HS-27A (cell line): ENCODE measurements around the gene ANTXR1.
"Not testable (repeated sequence)": the region's sequence is repeated elsewhere in the genome, so short reads cannot be mapped to it uniquely, and the experiment has no call there.

ENCODE experiments used
- DNase-seq: peaks from one replicate; pipeline ENCODE4 v3.0.0-alpha.2; 2012; ENCODE audit warnings: low read depth, missing footprints

ANTXR1 gene

DNA sequence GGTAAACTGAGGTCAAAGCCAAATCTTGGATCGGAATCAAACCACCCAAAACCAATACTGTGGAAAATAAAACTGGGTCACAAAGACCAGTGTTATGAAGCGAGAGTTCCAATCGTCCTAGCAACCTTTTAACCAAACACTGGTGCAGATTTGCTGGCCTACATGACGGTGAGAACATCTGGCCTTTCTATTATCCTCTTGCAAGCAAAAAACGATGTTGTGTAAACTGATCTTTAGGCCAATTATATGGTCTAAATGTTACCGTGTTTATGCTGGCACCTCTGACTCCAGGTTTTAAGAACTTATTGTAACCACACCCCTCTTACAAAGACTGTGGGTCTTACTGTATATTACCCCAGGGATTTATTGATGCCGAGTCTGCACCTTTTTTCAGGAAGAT, 228.1 kb downstream of the ANTXR1 start:
- DNase-seq: no peak

DNA sequence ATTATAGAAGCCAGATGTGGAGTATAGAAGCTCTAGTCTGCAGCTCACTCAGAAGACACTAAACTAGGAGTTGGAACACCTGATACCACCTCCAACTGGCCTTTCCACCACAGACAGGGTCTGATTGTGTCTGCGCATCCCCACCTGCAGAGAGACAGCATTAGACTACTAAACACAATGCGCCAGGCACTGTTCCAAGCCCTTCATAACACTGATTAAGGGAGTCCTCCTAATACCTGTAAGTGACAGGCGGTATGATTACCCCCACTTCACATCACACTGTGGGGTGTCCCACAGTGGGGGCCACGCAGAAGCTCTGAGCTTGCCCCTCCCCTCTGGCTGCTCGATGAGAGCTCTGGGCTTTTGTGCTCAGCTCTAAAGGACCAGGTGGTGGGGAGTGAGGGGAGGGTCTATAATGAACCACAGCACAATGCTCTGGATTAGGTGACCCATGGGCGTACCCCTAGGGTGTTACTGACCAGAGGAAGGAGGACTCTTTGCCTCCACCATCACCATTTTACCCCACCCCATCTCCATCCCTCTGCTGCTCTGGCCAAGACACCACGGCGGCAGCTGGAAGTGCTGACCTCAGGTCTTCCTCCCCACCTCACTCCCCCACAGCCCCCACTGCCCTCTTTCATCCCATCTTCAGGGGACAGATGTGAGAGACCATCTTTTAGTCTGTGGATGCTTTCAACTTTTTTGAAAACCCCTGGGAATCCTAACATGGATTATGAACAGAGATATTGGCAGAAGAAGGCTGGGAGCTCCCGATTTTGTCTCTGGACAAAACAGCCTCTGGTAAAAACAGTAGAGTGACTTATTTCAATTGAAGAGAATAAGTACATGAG, 228.9 kb downstream of the ANTXR1 start:
- DNase-seq: no peak

DNA sequence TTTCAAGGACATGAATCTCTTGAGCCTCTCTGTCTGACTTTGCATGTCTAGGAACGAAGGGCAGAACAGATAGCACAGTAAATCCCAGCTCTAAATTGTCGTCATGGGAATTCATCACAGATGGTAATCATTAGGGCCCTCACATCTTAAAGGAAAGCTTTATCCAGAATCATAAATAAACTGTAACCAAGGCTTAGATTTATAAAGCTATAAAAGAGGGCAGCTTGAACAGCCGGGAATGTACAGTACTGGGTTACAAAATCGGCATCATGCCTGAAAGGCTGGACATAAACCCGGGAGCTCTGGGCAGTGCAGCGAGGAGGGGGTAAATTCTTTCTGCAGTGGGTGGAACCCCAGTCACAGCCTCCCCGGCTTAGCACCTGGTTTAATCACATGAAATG, 229.7 kb downstream of the ANTXR1 start:
- no peak for DNase-seq

DNA sequence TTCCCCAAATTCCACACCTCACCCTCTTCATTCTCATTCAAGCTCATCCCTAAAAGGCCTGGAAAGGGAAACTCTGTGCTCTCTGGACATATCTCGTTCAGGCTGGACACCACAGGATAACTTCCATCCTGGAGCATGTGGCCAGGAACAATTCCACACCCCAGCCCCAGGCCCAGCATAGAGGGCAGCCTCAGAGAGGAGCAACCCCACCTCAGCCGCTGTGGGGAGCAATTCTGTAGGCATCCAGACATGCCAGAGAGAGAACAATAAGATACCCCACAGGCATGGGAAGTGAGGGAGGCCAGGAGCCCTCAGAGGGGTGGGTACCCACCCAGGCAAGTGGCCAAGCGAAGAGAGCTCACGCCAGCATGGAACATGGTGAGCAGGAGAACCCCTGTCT, 230.7 kb downstream of the ANTXR1 start:
- DNase-seq: no peak

DNA sequence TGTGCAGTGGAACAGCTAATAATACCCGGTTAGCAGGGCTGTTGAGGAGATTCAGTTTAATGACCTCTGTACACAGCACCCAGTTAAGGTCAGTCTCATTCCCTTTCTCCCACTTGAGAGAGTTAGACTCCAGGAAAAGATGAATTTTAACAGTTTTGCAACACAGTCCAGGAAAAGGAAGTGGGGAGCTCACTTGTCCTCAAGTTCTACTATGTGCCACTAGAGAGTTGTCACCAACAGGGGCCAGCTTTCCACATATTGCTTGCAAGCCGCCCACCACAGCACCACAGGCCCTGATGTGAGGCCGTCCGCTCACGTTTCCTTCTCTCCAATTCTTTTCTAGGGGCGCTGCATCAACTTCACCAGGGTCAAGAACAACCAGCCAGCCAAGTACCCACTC, 231.9 kb downstream of the ANTXR1 start:
- no peak for DNase-seq

DNA sequence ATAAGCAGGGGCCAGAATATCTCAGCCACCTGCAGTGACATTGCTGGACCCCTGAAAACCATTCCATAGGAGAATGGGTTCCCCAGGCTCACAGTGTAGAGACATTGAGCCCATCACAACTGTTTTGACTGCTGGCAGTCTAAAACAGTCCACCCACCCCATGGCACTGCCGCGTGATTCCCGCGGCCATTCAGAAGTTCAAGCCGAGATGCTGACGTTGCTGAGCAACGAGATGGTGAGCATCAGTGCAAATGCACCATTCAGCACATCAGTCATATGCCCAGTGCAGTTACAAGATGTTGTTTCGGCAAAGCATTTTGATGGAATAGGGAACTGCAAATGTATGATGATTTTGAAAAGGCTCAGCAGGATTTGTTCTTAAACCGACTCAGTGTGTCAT, 234.6 kb downstream of the ANTXR1 start:
- no peak for DNase-seq

DNA sequence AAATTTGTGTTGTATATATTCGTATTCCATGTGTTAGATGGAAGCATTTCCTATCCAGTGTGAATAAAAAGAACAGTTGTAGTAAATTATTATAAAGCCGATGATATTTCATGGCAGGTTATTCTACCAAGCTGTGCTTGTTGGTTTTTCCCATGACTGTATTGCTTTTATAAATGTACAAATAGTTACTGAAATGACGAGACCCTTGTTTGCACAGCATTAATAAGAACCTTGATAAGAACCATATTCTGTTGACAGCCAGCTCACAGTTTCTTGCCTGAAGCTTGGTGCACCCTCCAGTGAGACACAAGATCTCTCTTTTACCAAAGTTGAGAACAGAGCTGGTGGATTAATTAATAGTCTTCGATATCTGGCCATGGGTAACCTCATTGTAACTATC, 235.3 kb downstream of the ANTXR1 start:
- DNase-seq: no peak

DNA sequence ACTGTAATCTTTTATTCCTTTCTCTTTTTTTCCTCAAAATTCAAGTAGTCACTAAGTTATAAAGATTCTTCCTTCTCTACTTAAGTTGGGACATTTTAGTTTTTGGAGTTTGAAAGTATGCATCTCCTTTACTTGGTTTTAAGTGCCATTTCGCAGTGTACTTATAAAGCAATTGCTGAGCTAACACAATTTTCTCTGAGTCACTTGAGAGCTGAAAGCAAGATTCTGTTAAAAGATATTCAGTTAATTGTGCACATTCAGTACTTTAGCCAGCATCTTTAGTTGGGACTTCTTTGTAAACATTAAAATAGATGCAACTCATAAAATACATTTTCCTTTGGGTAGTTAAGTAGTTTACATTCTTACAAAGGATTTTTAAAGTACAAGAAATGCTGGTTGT, 238.0 kb downstream of the ANTXR1 start:
- DNase-seq: no peak

DNA sequence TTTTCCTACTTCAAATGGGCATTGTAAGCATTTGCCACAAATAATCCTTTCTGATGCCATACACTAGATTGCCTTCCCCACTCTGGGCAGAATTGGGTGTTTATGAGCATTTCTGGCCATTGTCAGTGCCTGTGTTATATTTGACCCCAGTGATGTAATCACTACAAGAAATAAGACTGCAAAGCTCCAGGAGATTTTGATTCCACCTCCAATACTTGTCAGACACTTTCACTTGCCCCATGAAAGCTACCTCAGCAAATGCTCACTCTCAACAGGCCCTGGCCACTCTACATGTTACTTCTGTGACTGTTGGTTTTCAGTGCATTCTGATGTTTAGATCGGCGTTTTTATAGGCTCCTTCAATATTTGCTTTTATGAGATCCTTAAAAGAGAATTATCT, 239.0 kb downstream of the ANTXR1 start:
- no peak for DNase-seq

DNA sequence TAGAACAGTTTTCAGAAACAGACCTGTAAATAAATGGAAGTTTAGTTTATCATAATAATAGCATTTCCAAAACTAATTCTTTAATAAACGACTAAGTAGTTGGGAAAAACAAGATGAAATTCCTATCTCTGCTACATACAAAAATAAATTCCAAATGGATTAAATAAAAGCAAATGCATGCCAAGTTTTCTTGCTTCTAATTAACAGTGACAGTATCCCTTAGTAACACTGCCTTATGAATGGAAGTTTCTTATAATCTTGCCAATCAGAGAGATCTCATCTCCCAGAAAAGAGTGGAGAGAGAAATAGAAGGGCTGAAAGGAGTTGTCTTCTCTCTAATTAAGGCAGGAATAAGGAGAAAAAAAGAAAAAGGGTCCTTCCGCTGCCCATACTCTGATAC, 240.1 kb downstream of the ANTXR1 start:
- no peak for DNase-seq

DNA sequence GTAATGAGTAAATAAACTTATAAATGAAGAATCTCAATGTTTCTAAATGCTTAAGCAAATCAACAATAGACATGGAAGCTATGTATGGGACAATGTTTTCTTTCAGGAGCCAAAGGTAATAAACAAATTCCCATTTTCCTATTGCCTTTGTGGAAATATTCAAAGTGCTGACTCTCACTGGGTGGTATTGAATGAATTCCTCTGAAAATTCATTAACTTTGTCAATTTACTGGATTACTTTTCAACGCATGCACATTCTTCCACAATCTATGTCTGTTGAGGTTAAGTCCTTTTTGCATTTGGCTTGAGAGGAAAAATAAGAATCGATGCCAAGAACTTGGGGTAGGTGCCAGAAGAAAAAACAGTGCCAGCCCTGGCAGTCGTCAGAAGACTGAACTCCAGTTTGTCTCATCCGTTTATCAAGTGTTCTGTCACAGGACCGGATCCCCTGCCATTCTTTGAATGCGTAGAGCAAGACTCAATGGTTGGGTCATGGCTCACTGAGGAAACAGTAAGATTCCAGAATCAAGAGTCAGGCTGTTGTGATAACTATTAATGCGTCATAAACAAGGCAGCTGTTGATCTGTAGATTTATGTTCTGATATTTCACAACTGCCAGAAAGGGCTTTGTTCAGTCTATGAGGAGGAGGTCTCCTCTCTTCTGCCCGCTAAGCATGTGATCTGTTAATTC, 240.8 kb downstream of the ANTXR1 start:
- DNase-seq: peak; percentile 87

DNA sequence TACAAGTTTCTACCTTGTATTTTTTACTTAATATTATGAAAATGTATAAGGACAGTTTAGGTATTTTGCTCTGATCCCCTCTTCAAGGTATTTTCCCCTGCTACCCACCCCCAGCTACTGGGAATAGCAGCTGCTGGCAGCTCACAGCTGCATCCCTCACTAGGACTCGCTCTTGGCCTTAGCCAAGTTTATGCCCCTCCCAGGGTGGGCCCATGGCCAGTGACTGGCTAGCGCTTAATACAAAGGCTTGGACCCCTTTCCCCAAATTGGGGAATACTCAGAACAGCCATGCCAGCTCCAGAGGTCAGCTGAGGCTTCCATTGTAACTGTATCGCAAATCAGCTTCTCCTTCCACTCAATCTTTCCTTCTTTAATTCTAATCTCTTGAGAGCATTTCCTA, 242.8 kb downstream of the ANTXR1 start:
- no peak for DNase-seq

DNA sequence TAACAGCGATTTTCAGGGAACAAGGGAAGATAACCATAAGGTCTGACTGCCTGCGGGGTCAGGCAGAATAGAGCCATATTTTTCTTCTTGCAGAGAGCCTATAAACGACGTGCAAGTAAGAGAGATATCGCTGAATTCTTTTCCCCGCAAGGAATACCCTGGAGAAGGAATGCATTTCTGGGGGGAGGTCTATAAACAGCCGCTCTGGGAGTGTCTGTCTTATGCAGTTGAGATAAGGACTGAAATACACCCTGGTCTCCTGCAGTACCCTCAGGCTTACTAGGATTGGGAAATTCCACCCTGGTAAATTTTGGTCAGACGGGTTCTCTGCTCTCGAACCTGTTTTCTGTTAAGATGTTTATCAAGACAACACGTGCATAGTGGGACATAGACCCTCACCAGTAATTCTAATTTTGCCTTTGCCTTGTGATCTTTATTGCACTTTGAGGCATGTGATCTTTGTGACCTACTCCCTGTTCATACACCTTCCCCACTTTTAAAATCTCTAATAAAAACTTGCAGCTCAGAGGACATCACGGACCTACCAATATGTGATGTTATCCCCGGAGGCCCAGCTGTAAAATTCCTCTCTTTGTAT, 247.1 kb downstream of the ANTXR1 start:
- DNase-seq: not testable (repeated sequence)

DNA sequence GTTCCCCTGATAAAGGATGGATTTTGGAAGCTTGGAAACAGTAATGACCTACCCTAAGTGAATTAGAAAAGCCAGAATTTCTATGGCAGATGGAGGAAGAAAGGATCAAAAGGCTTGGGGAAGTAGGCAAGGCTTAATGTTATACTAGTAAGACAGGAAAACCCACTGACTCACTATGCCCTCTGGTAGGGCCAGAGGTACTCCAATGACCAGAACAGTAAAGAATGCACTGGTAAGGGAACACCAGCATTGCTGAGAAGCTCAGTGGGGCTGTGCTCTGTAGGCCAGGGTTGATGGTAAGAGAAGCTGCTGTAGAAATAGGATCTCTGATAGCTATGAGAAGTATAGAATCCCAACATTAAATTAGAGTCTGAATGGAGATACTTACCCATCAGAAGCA, 247.7 kb downstream of the ANTXR1 start:
- no peak for DNase-seq

DNA sequence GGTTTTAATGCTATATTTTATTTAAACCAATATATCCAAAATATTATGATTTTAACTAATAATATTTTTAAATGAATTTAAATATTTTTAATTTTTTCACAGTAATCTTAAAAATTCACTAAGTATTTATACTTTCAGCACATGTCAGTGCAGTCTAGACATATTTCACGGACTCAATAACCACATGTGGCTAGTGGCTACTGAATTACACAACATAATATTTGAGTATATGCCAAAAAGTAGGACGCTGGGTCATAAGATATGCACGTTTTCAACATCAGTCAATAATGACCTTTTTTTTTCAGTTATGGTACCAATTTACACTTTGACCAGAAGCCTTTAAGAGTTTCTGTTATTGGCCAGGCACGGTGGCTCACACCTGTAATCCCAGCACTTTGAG, 256.4 kb downstream of the ANTXR1 start:
- DNase-seq: no peak

DNA sequence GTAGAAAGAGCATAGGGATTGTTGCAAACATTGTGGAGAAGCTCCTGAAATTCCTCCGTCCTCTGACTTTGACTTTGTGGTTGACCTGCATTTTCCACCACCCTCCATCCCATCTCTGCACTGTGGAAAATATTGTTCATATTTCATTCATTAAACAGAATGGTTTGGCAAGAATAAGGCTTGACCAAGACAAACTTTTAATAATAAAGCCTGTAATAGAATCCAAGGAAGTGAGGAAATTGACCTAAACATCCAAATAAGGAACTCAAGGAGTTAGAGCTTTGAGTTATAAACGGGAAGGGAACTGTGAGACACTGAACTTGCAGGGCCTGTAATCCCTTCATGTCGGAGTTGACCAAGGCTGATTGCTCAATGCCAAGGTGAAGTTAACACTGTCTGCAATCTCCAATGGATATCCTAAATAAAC, 258.9 kb downstream of the ANTXR1 start:
- no peak for DNase-seq

DNA sequence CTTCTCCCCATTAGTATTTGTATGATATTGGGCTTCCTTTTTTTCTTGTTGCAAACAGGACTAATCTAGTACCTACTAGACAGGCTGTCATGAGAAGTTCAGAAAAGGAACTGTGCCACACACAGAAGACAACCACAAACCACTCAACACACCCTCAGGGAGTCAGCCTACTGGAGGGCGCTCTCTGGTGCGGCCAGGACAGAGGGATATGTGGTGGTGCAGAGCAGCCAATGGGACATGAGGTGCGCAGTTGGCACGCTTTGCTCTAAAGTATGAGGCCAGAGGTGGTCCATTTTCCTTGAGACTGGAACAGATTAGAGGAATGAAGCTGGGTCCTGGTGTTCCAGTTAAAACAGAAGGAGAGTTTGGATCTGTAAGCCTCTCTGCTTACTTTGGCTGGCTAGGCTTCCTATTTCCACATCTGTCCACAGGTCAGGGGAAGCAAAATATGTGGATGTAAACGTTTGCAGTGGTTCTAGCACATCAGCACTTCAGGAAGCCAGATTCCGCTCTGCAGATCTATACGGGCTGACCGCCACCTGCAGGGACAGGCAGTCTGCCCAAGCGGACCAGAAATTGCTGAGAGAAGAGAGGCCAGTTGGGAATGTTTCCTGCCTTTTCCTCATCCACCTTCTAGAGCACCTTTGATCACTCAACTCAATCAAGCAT, 260.0 kb downstream of the ANTXR1 start:
- no peak for DNase-seq

DNA sequence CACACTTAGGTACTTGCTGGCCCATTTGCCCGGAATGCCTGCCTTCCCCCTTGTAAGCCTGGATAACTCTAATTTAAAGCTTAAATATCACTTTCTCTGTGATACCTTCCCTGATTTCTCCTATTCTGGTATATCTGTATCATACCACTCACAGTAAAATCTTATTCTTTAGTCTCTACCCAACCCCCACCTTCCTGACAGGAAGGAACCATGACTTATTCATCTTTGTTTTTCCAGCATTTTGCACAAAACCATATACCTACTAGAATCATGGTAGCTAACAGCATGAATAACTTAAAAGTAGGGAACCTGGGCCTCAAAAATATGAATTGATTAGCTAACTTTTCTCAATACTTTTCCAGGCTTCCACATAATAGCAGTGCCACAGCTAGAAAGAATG, 262.5 kb downstream of the ANTXR1 start:
- DNase-seq: no peak

DNA sequence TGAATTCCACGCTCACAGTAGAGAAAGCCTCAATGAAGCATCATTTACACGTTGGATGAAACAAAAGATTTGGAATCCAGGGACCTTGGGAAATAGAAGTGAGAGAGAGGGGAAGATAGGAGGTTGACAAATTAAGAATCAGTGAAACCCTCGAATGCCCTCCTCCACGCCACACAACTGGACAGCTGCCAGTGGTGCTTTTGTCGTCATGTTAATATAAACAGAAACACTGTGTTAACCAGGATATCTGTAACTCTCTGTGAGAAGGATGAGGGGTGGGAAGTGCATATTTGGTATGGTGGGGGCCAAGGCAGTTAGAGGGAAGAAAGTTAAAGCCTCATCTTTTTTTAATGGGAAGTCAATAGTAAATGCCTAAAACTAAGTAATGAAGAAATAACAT, 265.4 kb downstream of the ANTXR1 start:
- DNase-seq: no peak

DNA sequence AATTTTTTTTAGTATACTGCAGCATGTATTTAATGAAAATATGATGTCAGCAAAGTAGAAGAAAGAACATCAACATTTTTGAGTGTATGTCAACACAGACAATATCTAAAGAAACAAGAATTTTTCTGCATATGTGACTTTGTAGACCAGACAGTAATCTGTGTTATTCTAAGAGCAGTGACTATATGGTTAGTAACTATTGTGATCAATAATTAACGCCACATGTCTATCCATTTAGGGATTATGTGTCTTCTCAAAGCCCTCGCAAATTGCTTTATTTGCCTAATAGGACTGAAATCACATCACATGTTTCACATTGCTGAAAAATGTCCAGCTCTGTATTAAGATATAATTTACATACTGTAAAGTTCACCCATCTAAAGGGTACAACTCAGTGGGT, 266.2 kb downstream of the ANTXR1 start:
- DNase-seq: no peak

DNA sequence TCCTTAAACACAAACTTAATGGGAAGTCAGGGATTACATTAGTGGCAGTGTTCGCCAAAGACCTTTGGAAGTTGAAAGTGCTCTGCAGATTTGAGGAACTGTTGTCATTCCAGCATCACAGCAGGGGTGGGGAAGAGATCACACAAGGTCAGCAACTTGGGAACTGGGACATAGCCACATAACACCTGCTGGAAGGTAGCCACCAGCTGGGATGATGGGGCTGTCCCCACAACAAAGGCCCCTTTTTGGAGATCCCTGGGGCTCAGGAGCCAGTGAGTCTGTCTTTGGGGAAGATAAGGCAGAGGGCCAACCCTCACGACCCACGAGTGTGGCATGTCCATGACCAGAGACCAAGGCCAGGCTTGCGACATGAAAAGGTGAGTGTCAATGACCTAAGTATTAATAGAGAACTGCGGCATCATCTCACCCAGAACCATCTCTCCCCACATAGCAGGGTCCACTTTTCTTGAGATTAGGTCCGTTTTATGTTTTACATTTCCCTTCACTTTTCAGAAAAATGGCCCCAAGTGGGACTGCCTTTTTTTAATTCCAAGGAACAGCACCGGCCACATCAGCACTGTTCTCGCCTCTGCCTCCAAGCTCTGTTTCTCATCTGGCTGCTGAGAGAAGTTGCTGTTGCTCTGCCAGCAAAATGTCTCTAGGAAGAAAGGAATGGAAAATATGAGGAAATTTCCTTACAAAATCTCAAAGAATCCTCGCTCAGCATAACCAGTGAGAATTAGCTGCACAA, 267.1 kb downstream of the ANTXR1 start:
- no peak for DNase-seq

DNA sequence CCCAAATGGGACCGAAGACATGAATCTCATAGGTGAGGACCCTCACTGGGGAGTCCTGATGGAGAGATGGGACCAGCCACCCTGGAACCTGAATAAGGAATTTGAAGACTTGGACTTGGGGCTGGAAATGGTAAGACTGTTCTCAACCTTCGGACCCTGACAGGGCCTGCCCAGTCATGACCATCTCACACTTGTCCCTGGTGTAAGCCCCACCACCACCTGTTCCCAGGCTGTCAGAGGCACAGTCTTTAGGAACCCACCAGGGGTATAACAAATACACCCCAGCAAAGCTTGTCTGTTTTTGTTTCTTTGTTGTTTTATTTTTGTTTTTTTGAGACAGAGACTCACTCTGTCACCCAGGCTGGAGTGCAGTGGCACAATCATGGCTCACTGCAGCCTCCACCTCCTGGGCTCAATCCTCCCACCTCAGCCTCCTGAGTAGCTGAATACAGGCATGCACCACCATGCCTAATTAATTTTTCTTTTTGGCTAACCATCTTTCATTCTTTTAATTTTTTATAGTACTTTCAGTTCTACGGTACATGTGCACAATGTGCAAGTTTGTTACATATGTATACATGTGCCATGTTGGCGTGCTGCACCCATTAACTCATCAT, 267.9 kb downstream of the ANTXR1 start:
- DNase-seq: no peak
